ENCODE results near the gene GGA1. TPM values are rescaled to one million over a fixed set of nuclear protein-coding genes. Genes with fewer than 3 reads are reported as not detected.
"Not testable (repeated sequence)": the region's sequence is repeated elsewhere in the genome, so short reads cannot be mapped to it uniquely, and the experiment has no call there.

The GGA1 gene
- total RNA-seq, 1 donor from 2014 or later = 36.1 TPM

GRCh38 chr22:37604074-37604473 lies 4.6 kb upstream of the GGA1 start:
- DNase-seq (ENCODE audit: low read depth) (no peak), FAIRE-seq (no peak)
- no peak overlapping the region for H3K4me3 ChIP-seq (ENCODE audit: low read depth, low read length)

GRCh38 chr22:37604875-37605274 lies 3.8 kb upstream of the GGA1 start:
- Histone ChIP-seq H3K27me3 (ENCODE audit: control insufficient read depth, insufficient read depth, low read length) (no peaks in the 10 kb centered on the region), H3K36me3 (ENCODE audit: control insufficient read depth, insufficient read depth, low read length) (no peaks in the 10 kb centered on the region), H3K4me3 (ENCODE audit: low read depth, low read length) (no peak overlapping the region)
- TF ChIP-seq CTCF (IDR thresholded peaks at IDR 0.05; ENCODE audit: insufficient read depth, low read length, severe bottlenecking) = no peak
- no peak for FAIRE-seq
- no peak for DNase-seq (ENCODE audit: low read depth)

More at GRCh38 chr22:37604074-37604473, 4.6 kb upstream of the GGA1 start:
- H3K36me3 ChIP-seq (ENCODE audit: control insufficient read depth, insufficient read depth, low read length) = no peaks in the 10 kb centered on the region
- TF ChIP-seq CTCF (IDR thresholded peaks at IDR 0.05; ENCODE audit: insufficient read depth, low read length, severe bottlenecking) = no peak
- no peaks in the 10 kb centered on the region for H3K27me3 ChIP-seq (ENCODE audit: control insufficient read depth, insufficient read depth, low read length)

GRCh38 chr22:37607010-37607934 lies 1.4 kb upstream of the GGA1 start:
- Histone ChIP-seq H3K36me3 (ENCODE audit: control insufficient read depth, insufficient read depth, low read length) (no peaks in the 10 kb centered on the region), H3K4me3 (ENCODE audit: low read depth, low read length) (peak overlapping the region; percentile 92), H3K27me3 (ENCODE audit: control insufficient read depth, insufficient read depth, low read length) (no peaks in the 10 kb centered on the region)
- peak; percentile 99 for TF ChIP-seq CTCF (IDR thresholded peaks at IDR 0.05; ENCODE audit: insufficient read depth, low read length, severe bottlenecking)
- no peak for FAIRE-seq
- peak; percentile 82 for DNase-seq (ENCODE audit: low read depth)

- Histone ChIP-seq H3K4me3 (ENCODE audit: low read depth, low read length) (peak overlapping the region; percentile 92), H3K36me3 (ENCODE audit: control insufficient read depth, insufficient read depth, low read length) (no peaks in the 10 kb centered on the region), H3K27me3 (ENCODE audit: control insufficient read depth, insufficient read depth, low read length) (no peaks in the 10 kb centered on the region)
- DNase-seq (ENCODE audit: low read depth) (no peak), FAIRE-seq (no peak)
- TF ChIP-seq CTCF (IDR thresholded peaks at IDR 0.05; ENCODE audit: insufficient read depth, low read length, severe bottlenecking) = no peak
These were observed 628 bp upstream of the GGA1 start for GRCh38 chr22:37607935-37608476.

- DNase-seq (ENCODE audit: low read depth) (no peak), FAIRE-seq (no peak)
- TF ChIP-seq CTCF (IDR thresholded peaks at IDR 0.05; ENCODE audit: insufficient read depth, low read length, severe bottlenecking) = no peak
- Histone ChIP-seq H3K27me3 (ENCODE audit: control insufficient read depth, insufficient read depth, low read length) (no peaks in the 10 kb centered on the region), H3K4me3 (ENCODE audit: low read depth, low read length) (peak overlapping the region; percentile 92), H3K36me3 (ENCODE audit: control insufficient read depth, insufficient read depth, low read length) (peaks cover 7% of the 10 kb centered on the region)
These were observed 862 bp downstream of the GGA1 start for GRCh38 chr22:37609240-37610152.

- DNase-seq (ENCODE audit: low read depth); H3K27me3 ChIP-seq (ENCODE audit: control insufficient read depth, insufficient read depth, low read length); H3K4me3 ChIP-seq (ENCODE audit: low read depth, low read length); FAIRE-seq; H3K36me3 ChIP-seq (ENCODE audit: control insufficient read depth, insufficient read depth, low read length): not testable (repeated sequence)
These were observed 1.5 kb downstream of the GGA1 start for GRCh38 chr22:37610153-37610475.
